ENCODE measurements around the gene MAP4K2. TPM values are rescaled to one million over a fixed set of nuclear protein-coding genes. Genes with fewer than 3 reads are reported as not detected.

MAP4K2 gene
- total RNA-seq (2022; extraction: Qiagen RNA extraction) = 5.8 to 9.0 TPM (median 8.5 TPM) in 5 replicates

GRCh38 chr11:64803158-64803845 lies at the start of gene MAP4K2:
TSS of gene MAP4K2 (minus strand) at chr11:64803214. CDS start at chr11:64803149, 65 bp downstream.

GRCh38 chr11:64844330-64845128 lies 41.5 kb upstream of the MAP4K2 start, which contains the start of gene CDC42BPG:
TSS of gene CDC42BPG (minus strand) at chr11:64844653. CDS start at chr11:64844569, 84 bp downstream.

DNA sequence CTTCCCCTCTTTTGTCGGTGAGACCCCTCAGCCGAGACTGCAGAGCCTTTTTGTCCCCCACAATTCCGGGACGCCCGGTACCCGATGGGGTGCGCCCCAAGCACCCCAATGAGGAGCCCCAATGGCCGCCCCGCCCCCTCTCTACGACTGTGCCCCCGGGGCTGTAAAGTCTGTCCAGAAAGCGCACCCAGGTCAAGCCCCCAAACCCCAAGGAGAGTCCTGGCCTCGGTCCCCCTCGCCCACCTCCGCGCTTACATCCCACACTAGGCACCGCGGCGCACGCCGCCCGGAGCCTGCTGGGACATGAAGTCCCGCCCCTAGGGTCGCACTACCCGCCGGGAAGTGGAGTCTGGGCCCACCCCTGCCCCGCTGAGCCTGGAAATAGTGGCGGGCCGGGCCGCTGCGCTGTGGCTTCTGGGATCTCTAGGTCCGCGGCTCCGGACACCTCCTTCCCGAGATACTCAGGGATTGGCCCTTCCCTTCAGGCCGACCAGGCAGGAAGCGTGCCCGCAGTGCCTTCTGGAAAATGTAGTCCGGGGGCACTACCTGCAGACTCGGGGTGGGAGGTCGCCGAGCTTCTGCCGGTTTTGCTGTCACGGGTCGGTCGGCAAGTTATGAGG lies 7.4 kb upstream of the MAP4K2 start, which contains the start of gene MEN1:
Gene MEN1 (minus strand): TSS at position 281 of the 620 bp plus-strand sequence. CDS start 442 bp downstream, outside the sequence.

DNA sequence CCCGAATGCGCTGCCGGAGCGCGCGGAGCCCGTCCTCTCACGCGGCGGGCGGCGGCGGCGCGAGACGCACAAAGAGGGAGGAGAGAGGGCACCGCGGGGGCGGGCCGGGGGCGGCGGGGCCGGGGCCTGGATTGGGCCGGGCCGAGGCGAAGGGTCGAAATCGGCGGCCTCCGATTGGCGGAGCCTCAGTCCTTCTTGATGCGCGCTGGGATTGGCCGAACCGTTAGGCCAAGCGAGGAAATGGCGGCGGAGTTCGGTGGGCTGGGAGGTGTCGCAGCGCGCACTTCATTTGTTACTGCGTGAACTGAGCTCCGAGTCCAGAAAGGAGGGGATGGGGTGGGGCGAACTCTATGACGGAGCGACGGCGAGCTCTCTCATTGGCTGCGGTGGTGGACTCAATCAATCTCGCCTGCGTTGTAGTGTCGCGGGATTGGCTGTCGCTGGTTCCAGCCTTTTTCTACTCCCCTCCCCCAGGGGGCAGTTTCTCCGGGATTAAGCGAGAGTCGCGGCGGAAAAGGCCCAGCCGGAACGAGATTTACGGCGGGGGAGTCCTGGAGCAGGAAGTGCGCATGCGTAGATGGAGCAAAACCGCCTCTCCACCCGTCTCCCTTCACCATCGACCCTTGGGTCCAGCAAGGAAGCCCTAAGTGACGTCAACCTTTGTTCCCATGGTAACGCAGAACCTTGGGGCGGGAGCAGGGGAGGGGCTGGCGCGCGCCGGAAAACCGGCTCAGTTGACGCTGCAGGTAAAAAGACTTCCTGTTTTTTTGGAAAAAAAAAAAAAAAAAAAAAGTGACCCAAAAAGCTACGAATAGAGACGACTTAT lies 24.3 kb downstream of the MAP4K2 start, which contains the start of gene SF1:
Gene SF1 (minus strand): TSS at position 70 of the 826 bp plus-strand sequence. CDS start 150 bp downstream, outside the sequence.

DNA sequence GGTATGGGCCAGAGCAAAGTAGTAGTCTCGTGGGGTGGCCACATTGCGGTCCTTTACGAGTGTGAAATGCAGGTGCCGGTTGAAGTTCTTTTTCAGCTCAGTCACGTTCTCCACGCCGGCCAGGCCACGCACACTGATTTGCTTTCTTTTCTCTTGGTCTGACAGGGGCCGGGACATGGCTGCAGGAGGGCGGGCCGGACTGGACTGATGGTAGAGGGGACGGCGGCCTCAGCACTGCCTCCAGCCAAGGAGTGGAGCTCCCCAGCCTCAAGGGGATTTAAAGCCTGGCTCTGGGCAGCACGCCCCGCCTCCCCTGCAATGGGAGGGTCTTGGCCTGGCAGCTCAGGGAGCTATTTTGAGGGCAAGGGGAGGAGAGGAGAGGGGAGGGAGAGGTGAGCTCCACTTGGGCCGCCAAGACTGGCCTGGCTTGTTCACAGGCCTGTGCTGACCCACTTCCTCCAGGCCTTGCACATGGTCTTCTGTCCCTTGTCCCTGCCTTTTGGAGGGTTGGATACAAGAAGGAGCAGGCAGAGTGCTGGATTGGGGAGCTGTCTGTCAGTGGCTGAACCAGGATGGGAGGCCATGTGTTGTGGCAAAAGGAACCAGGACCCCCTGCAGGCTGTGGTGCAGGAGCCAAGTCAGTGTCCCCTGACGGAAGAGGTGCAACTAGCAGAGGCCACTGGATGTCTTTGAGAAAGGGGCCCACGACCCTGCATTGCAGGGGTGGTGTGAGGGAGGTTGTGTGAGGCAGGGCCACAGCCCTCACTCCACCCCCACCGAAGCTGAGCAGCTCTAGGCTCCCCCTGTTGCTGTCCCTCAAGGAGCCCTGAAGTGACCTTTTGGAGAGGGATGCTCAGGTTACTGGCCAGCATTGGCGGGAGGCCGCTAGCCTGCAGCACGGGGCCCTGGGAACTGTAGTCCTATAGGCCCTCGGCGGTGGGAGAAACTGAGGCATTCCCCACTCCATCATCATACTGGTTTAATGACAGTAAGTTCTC lies 43.0 kb downstream of the MAP4K2 start, which contains the start of gene PYGM:
Gene PYGM (minus strand): TSS at position 253 of the 998 bp plus-strand sequence. CDS start 76 bp downstream, at position 177.

GRCh38 chr11:64743591-64744543 lies 59.1 kb downstream of the MAP4K2 start, which contains the start of gene RASGRP2:
TSS of gene RASGRP2 (minus strand) at chr11:64744142. CDS start at chr11:64742866, 1,276 bp downstream.

Other genes starting within 250 kb of the MAP4K2 start
- gene SLC22A11, start 247.3 kb downstream of the MAP4K2 start, total RNA-seq (2022; extraction: Qiagen RNA extraction) = not detected in 5 replicates
- gene SLC22A12, start 212.0 kb downstream of the MAP4K2 start, total RNA-seq (2022; extraction: Qiagen RNA extraction) = not detected in 5 replicates
- gene NRXN2, start 80.0 kb downstream of the MAP4K2 start, total RNA-seq (2022; extraction: Qiagen RNA extraction) = 0.16 to 0.62 TPM (median 0.35 TPM) in 5 replicates
- gene RASGRP2, start 59.1 kb downstream of the MAP4K2 start, total RNA-seq (2022; extraction: Qiagen RNA extraction) = 1.2 to 1.9 TPM (median 1.4 TPM) in 5 replicates
- gene PYGM, start 43.2 kb downstream of the MAP4K2 start, total RNA-seq (2022; extraction: Qiagen RNA extraction) = 0.13 to 0.63 TPM (median 0.32 TPM) in 5 replicates
- 151 to 207 TPM (median 159 TPM) in 5 replicates for gene SF1, start 24.7 kb downstream of the MAP4K2 start, total RNA-seq (2022; extraction: Qiagen RNA extraction)
- 26.2 to 40.7 TPM (median 38.5 TPM) in 5 replicates for gene MEN1, start 7.3 kb upstream of the MAP4K2 start, total RNA-seq (2022; extraction: Qiagen RNA extraction)
- gene CDC42BPG, start 41.4 kb upstream of the MAP4K2 start, total RNA-seq (2022; extraction: Qiagen RNA extraction) = 0.93 to 2.0 TPM (median 1.5 TPM) in 5 replicates
- 94.9 to 123 TPM (median 115 TPM) in 5 replicates for gene EHD1, start 75.4 kb upstream of the MAP4K2 start, total RNA-seq (2022; extraction: Qiagen RNA extraction)
- gene ATG2A, start 114.0 kb upstream of the MAP4K2 start, total RNA-seq (2022; extraction: Qiagen RNA extraction) = 11.8 to 22.6 TPM (median 21.0 TPM) in 5 replicates
- gene PPP2R5B, start 121.5 kb upstream of the MAP4K2 start, total RNA-seq (2022; extraction: Qiagen RNA extraction) = 3.2 to 5.4 TPM (median 4.7 TPM) in 5 replicates
- gene GPHA2, start 132.7 kb upstream of the MAP4K2 start, total RNA-seq (2022; extraction: Qiagen RNA extraction) = not detected in 5 replicates
- gene MAJIN, start 168.9 kb upstream of the MAP4K2 start, total RNA-seq (2022; extraction: Qiagen RNA extraction) = not detected in 5 replicates
- 0.71 to 1.1 TPM (median 0.85 TPM) in 5 replicates for gene BATF2, start 193.8 kb upstream of the MAP4K2 start, total RNA-seq (2022; extraction: Qiagen RNA extraction)
- gene ARL2, start 210.9 kb upstream of the MAP4K2 start, total RNA-seq (2022; extraction: Qiagen RNA extraction) = 175 to 188 TPM (median 183 TPM) in 5 replicates
- 19.9 to 24.2 TPM (median 23.1 TPM) in 5 replicates for gene SNX15, start 224.2 kb upstream of the MAP4K2 start, total RNA-seq (2022; extraction: Qiagen RNA extraction)
- 34.7 to 55.9 TPM (median 53.9 TPM) in 5 replicates for gene SAC3D1, start 238.0 kb upstream of the MAP4K2 start, total RNA-seq (2022; extraction: Qiagen RNA extraction)

Measured in A549 treated with Mapracorat at 1 μM for 4 hours (cell line).